HG02623 (cell line): Measurements from ENCODE around the gene SPECC1.
"Not testable (repeated sequence)": the region's sequence is repeated elsewhere in the genome, so short reads cannot be mapped to it uniquely, and the experiment has no call there.

Experiments
- ATAC-seq: cut with Tn5 transposase; IDR thresholded peaks from one replicate; pipeline ENCODE4 v1.9.1; 2021; ENCODE audit warnings: moderate library complexity; ENCODE audit not compliant: unreplicated experiment

Gene SPECC1

DNA sequence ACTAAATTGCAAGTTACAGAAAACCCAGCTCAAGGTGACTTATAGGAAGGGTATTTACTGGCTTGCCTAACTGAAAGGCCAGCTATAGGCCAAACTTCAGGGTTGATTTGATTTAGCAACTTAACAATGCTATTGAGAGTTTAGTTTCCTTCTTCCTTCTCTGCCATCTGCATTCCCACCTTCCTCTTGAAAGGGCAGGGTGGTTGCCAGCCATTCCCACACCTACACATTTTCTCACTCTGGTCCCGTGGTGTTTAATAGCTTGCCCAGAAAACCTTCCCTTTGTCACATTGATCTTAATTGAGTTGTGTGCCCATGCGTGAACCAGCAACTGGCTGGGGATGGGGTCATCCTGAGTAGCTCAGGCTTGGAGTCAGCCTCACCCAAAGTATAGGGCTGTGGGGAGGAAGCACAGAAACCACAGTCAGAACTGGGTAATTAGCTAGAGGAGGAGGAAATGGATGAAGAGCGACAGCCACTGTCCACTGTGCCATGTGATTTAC lies 194.7 kb downstream of the SPECC1 start:
- no peak for ATAC-seq

DNA sequence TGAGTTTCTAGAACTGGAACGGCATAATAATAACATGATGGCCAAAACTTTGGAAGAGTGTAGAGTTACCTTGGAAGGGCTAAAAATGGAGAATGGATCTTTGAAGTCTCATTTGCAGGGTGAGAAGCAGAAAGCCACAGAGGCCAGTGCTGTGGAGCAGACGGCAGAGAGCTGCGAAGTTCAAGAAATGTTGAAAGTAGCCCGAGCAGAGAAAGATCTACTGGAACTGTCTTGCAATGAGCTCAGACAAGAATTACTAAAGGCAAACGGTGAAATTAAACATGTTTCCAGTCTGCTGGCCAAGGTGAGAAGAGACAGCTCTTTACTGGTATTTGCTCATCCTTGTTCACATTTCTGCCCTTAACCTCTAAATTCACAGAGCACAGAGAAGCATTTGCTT lies 196.4 kb downstream of the SPECC1 start:
- no peak for ATAC-seq

DNA sequence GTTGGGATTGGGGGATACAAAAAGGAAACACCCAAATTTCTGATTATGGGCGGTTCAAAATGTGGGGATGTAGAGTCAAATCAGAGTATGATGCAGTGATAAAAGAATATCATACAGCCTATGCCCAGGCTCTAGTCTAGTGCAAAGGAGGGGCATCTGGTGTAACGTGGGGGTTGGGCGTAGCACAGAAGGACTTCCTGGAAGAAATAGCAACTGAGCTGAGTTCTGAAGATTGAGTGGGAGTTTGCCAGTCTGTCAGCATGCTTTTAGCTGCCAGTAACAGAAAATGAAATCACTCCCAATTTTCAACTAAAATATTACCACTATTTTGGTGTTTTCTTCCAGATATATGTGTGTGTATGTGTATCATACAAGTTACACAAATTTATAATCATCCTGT lies 196.9 kb downstream of the SPECC1 start:
- no peak for ATAC-seq

DNA sequence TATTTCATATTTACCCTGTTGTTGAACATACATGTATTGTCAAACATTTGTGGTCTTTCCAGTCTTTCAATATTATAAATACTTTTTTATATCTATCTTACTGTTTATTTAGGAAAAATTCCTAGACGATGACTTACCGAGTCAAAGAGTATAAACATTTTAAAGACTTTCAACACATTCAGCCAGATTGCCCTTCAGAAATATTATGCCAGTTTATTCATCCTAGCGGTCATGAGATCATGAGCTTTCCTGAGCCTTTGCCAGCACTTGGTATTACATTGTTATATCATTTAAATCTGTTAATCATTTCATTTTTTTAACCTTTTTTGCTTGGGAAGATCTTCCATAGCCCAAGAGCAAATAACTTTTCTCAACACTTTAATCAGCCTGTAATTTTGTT lies 197.4 kb downstream of the SPECC1 start:
- no peak for ATAC-seq

DNA sequence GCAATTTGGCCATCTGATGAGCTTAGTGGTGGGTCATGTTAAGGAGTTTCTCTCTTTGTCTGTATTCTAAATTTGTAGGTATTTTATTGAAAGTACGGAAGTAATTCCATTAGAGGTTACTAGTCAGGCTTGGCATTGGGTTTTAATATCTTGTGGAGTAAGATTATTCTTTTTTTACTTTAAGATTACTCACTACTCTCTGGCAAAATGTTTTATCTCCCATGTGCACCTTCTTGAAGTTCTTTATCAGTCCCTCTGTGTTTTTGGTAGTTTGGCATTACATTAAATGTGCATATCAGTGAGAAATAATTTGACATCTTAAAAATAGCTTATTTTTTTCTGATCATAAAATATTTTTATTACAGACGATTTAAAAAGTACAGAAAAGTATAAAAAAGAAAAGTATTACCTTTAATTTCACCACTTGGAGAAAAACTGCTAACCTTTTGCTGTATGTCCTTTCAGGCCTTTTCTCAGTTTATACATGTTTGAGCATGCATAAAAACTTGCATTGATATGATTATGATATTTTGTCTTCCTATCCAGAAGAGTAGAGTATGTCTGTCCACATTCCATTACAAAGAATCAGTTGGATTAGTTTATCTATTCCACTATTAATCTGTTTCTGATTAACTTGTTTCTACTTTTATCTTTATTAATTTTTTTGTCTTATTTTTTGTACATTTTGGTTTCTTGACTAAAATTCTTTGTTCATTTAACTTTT lies 198.3 kb downstream of the SPECC1 start:
- no peak for ATAC-seq

DNA sequence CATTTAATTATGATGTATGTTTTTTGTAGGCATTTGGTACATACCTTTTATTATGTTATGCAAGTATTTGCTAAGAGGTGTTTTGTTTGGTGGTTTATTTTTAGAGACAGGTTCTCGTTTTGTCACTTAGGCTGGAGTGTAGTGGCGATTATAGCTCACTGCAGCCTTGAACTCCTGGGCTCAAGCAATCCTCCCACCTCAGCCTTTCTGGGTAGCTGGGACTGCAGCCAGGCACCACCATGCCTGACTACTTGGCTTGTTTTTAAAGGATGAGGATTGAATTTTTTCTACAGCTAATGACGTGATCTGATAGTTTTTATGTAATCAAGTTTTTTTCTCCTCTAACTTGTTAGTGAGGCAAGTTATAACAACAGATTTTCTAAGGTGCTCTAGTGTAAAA lies 199.6 kb downstream of the SPECC1 start:
- ATAC-seq = no peak

DNA sequence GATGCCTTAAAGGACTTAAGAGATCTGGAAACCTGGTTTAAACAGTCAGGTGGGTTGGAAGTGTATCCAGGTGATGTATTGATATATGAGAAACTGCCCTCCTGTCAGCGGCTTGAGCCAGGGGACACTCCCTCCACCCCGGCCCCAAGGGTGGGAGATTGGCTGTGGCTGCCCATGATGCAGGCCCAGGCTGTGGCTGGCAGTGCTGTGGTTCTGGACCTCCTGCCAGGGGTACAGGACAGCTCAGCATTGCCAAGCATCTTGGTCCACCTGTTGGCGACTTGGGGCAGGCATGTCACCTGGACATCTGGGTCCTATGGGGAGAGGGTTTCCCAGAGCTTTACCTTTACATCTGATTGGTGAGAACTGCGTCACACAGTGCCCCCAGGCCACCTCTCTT lies 201.0 kb downstream of the SPECC1 start:
- ATAC-seq = no peak

DNA sequence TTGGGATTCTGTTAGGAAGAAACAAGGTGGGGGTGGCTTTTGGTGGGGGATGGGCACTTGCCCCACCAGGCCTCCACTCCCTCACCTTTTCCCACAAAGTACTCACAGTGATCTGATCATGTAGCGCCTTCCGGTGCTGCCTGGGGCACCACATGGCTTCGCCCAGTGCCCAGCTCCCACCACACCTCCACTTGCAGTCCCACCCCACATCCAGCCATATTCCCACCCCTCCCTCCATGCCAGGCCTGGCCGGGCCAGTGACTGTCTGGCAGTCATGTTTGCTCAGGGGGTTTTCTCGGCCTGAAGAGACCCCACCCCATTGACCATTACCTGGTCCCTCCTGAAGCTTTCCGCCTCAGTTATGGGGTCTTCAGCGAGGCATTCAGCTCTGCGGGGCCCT lies 201.5 kb downstream of the SPECC1 start:
- no peak for ATAC-seq

DNA sequence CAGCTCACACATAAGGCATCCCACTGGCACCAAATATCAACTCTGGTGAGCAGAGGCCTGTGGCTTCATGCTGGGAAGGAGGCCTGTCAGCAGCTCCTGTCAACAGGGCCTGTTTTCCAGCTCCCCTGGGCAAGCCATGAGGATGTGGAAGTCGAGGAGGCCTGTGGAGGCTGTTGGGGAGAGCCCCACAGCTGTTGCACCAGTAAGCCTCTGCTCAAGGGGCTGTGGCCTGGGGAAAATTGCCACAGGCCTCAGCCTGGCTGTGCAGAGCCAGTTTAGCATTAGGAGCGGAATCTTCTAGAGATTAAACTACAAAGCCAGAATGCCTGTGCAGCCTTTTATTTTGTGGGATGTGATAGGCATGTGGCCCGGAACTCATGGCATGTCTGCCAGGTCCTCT lies 202.1 kb downstream of the SPECC1 start:
- no peak for ATAC-seq

DNA sequence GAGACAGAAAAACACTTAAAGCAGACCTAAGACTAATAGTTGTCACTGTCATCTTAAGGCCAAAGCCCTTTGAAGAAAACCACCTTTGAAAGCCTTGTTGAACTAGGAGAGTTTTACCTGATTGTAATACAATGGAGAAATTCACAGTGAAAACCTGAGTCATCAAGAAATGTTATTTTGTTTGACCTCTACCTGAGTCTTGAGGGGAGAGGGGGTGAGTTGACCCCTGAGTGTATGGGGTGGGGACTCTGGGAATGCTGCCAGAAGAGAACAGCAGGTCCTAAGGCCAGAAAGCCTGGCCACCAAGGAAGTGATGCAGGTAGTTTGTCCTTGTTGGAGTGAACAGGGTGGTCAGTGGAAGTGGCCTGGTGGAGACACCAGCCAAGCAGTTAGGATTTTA lies 204.3 kb downstream of the SPECC1 start:
- no peak for ATAC-seq

DNA sequence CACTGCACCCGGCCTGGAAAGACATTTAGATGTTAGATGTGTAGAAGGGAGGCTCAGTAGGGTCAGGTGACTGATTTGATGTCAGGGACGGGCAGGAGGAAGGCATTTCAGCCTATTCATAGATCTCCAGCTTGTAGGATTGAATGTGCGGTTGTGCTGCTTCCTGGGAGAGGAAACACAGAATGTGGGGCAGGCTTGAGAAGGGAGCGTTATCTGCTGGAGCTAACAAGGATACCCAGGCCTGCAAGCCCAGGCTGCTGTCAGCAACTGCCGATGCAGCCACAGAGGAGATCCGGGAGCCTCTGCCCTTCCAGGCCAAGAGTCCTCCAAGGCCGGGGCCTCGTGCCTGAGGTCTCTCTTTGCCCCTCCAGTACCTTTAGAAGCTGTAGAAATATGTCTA lies 205.6 kb downstream of the SPECC1 start:
- no peak for ATAC-seq

DNA sequence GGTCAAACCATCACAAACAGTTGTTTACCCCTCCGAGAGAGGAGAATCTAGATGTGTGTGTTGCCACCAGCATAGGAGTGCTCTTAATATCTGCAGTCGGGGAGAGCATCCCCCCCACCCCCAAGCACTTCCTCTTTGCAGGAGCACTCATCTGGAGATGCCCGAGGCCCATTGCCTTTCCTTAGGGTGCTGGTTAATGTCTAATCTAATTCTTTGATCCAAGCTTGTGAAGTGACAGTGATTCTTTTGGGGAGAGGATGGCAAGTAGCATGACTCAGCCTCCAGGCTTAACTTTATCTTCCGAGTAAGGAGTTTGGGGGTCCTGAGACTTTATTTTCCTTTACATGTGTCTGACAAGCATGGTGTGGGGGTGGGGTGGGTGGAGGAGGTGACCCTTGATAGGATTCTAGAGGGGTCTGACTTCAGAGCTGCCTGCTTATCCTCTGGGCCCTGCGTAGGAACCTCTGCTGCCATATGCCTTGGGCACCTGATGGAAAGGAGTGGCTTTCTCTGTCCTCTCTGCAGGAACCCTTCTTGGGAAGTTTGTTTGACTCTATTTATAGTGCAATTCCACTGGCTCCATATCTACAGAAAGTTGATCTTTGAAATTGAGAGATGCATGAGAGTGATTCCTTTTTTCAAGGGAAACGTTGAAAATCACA lies 207.1 kb downstream of the SPECC1 start:
- no peak for ATAC-seq

DNA sequence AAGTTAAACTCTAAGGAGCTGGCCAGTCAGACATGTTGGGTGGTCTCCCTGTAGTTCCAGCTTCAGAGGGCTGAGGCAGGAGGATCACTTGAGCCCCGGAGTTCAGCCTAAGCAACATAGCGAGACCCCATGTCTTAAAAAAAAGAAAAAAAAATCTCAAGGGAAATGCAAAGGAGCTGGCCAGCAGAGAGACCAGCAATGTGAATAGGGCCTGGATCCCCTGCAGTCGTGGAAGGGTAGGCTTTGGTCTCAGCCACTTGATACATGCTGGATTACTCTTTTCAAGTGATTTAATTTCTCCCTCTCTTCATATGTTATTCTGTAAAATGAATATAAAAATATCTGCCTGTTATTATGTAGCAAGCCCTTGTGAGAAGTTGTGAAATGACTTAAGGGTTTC lies 207.7 kb downstream of the SPECC1 start:
- no peak for ATAC-seq

DNA sequence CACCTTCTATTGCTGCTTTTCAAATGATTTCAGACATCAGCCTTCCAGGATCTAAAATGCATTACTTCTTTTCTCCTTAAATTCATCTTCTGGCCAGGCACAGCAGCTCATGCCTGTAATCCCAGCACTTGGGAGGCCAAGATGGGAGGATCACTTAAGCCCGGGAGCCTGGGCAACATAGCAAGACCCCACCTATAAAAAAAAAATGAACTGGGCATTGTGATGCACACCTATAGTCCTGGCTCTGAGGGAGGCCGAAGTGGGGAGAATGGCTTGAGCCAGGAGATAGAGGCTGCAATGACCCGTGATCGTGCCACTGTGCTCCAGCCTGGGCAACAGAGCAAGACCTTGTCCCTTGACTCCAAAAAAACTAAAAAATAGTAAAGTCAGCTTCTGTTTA lies 208.5 kb downstream of the SPECC1 start:
- ATAC-seq = no peak

DNA sequence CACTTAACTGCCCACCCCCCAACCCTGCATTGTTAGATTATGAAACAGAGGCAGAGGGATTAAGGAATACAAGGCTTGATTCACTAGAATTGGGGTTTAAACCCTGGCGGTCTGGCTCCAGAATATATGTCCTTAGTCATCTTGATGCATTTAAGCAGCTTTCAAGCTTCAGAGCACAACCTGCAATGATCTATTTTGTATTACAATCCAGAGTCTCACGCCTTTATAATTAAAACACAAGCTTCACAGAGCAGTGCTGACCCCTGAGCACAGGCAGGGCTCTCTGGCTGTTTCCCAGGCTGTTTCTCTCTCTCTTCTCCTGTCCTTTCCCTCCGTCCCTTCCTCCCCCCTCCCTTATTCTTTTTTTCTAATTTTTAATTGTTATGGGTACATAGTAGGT lies 209.1 kb downstream of the SPECC1 start:
- no peak for ATAC-seq

DNA sequence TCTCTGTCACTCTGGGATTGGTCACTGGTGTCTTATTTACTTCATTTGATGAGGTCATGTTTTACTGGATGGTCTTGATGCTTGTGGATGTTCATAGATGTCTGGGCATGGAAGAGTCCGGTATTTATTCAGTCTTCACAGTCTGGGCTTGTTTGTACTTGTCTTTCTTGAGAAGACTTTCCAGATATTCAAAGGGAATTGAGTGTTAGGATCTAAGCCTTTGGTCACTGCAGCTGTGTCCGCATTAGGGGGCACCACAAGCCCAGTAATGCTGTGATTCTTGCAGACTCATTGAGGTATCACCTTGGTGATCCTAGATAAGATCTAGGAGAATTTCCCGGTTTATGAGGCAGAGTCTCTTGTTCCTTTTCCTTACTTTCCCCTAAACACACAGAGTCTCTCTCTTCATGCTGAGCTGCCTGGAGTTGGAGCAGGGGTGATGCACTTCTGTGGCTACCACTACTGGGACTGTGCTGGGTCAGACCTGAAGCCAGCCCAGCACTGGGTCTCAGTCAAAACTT lies 214.7 kb downstream of the SPECC1 start:
- ATAC-seq = no peak

DNA sequence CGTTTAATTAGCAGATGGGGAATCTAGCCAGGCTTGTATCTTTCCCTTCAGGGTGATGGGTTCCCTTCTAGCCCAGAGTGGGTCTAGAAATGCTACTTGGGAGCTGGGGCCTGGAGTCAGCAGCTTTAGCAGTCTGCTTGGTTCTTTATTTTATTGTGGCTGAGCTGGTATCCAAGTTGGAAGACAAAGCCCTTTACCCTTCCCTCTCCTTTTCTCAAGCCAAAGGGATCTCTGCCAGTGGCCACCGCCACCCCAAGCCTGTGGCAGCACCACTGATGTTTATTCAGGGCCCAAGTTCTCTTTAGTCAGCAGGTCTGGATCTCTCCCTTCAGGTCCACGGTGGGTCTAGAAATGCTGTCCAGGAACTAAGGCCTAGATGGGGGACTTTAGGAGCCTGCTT lies 215.2 kb downstream of the SPECC1 start:
- no peak for ATAC-seq

DNA sequence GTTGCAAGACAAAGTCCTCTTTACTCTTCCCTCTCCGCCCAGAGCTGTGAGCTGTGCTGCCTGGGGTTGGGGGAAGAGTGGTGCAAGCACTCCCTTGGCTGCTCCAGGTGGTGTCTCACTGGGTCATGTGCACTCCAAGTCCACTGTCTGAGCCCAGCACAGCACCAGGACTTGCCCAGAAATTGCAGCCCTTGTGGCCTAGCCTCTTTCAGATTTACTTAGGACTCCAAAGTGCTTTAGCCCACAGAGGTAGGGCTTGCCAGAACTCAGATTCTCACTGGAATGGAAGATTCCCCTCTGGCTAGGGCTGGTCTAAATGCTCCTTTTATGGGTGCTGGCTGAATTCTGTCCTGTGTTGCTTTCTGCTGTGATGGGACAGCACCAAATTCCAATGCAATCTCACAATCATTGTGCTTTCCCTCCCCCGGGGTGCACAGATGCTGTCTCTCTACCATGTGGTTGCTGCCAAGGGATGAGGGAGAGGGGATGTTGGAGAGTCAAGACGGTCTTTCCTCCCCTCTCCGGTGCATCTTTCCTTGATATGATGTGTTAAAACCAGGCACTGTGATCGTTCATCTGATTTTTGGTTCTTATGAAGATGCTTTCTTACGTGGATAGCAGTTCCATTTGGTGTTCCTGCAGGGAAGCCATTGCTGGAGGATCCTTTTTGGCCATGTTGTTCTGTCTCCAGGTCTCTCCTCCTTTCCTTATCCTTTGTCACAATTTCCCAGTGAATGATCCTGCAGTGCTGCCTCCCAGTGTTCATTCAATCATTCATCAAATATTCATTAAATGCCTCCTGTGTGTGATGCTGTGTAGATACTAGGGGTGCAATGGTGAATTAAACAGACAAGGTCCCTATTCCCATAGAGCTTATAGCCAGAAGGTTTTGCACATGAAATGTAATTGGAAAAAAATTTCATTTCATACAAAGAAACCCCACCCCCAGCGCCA lies 216.3 kb downstream of the SPECC1 start:
- ATAC-seq = no peak

DNA sequence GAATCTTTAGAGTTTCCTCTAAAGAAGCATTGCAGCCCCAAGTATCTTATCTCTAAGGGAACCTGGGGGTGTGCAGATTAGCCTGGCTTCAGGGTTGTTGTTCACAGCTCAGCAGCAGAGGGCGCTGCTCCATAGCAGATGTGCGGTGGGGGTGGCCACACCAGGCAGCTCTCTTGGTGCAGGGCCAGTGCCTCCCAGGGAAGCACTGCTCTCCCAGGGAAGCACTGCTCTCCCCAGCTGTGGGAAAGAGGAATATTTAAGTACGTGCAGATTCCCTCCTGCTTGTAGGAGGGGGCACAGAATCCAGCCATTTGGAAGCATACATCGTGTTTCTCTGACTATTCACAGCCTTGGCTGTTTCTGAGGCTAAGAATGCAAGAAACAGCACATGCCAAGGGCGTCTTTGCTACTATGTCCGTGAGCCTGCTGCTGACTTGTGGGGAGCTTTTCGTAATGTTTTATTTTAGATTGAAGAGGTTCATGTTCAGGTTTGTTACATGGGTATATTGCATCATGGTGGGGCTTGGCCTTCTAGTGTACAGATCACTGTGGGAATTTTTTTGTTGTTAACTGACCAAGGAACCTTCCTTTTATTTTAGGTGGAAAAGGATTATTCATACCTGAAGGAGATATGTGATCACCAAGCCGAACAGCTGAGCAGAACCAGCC lies 217.8 kb downstream of the SPECC1 start:
- ATAC-seq = peak; percentile 55

DNA sequence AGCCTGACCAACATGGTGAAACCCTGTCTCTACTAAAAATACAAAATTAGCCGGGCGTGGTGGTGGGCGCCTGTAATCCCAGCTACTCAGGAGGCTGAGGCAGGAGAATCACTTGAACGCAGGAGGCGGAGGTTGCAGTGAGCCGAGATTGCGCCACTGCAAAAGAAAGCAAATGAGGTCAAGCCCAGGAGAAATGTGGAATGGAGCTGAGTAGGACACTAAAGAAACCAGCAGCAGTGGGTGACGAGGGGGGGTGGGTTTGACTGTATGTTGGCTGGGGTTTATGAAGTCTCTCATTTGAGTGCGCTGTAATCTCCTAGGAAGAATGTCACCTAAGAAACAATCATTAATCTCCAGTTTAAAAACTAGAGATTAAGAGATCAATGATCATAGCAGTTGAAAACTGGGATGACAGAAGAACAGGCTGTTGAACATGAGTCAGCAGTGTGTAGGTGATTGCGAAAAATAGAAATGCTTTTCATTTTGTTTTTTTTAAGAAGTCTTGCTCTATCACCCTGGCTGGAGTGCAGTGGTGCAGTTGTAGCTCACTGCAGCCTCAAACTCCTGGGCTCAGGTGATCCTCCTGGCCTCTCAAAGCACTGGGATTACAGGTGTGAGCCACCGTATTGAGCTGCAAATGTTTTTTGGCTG lies 218.7 kb downstream of the SPECC1 start:
- ATAC-seq = not testable (repeated sequence)
